ENCODE data around the gene LRATD1.
A peak's percentile ranks its signal among the peaks of the same experiment; 100 is the strongest.
"Not testable (repeated sequence)": the region's sequence is repeated elsewhere in the genome, so short reads cannot be mapped to it uniquely, and the experiment has no call there.

LRATD1 gene, protein sequence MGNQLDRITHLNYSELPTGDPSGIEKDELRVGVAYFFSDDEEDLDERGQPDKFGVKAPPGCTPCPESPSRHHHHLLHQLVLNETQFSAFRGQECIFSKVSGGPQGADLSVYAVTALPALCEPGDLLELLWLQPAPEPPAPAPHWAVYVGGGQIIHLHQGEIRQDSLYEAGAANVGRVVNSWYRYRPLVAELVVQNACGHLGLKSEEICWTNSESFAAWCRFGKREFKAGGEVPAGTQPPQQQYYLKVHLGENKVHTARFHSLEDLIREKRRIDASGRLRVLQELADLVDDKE

DNA sequence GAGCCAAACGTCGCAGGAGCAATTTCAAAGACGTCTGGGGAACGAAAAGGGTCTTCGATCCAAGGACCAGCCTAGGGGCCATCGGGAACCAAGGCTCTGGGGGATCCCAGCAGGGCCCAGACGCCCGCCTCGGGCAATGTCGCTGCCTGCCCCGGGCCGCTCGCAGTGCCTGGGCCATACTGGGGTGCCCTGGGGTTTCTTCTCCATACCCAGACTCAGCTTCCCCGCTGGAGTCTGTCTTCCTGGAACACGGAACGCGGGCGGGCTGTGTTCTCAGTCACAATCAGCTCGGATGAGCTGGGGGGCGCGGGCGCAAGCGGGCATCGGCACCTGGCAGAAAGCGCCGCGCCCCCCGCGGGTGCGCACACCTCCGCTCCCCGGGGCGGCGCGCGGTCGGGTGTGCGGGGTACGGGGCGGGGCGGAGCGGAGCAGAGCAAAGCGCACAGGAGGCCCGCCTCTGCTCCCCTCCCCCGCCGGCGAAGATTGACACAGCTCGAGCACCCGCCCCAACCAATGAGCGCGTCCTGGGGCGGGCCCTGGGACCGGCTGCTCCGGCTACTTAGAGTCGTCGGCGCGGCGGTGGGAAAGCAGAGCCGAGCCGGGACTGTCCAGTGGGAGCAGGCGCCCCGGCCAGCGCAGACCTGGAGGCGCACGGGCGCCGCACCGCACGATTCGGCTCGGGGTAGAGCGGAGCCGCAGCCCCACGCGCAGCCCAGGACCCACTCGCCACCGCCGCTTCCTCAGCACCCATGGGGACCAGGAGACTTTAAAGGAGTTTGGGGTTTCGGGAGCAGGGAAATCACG is at the start of gene LRATD1:
LRATD1 (plus strand) TSS at position 585 of the 804 bp plus-strand sequence. CDS start 1,263 bp downstream, outside the sequence.
- peak; percentile 61 for DNase-seq (ENCODE audit: low read depth)

DNA sequence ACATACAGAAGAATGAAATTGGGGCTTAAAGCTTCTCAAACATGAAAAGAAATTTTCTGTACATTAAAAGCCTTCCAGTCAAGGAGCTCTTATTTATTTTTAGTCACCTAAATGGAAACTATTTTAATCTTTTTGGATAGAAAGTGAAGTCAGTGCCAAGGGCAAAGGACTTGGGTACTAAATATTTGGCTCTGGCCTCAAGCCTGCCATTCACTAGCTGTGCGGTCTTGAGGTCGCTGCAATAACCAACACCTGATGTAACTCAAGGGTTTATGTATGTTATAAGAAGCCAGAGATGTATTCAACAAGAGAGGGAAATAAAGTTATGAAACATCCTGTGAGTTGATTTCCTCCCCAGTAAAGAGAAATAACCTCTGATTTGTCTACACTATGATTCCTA is 49.5 kb upstream of the LRATD1 start:
- no peak for DNase-seq (ENCODE audit: low read depth)

DNA sequence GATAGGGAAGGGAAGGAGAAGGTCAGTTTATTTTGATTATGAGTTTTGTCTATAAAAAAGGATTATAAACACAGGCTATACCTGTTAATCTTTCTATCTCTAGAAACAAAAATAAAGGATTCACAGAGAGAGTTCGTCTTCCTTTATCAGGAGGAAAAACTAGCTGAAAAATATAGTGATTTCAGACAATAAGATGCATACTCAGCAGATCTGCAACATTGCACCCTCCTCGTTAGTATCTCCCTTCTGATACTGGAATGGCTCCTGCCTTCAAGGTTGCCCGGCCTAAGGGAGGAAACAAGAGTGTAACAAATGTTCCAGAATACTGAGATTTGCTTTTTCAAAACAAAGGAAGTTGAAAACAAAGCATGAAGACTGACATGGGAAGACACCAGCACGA is 48.7 kb upstream of the LRATD1 start:
- DNase-seq (ENCODE audit: low read depth), result no peak

DNA sequence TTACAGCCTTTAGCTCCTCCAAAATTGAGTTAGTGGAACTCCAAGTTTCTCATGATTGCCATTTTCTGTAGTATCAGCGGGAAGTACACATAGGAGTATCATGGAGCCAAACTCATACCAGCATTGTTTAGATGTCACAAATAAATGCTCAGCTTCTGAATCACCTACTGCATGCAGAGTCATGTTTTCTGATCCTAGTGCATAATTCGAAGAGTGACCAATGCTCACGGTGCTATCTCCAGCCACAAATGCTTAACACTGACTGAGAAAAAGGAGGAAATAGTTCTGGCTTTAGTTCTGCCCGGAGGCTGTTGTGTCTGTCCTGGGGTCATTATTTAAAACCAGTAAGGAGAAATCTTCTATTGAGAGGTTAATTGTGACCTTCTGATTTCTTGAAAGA is 45.4 kb upstream of the LRATD1 start:
- no peak for DNase-seq (ENCODE audit: low read depth)

DNA sequence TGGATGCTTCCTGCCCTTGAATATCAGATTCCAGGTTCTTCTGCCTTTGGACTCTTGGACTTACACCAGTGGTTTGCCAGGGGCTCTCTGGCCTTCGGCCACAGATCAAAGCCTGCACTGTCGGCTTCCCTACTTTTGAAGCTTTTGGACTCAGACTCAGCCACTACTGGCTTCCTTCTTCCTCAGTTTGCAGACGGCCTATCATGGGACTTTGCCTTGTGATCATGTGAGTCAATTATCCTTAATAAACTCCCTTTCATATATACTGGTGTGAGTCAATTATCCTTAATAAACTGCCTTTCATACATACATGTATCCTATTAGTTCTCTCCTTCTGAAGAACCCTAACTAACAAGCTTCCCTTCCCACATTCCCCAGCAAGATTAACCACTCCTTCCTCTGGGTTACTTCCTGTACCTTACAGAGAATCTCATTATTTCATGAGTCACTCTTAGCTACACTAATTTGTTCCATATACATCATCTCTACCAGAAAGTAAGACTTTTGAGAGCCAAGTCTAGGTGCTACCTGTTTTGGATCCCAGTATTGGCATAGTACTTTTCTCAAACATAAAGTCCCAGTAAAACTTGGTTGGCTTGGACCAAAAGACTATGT is 31.3 kb upstream of the LRATD1 start:
- DNase-seq (ENCODE audit: low read depth), result no peak

DNA sequence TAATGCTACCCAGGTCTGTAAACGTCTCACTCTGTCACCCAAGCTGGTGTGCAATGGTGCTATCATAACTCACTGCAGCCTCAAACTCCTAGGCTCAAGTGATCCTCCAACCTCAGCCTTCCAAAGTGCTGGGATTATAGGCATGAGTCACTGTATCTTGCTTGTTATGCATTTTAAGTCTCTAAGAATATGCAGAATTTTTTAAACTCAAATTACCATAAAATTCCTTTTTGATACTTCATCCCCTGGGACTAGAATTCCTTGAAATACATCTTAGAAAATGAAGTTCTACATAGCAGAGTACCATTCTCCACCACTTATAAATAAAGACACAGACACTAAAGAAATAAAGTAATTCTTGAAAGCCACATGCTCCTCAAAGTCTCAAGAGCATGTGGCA is 30.2 kb upstream of the LRATD1 start:
- no peak for DNase-seq (ENCODE audit: low read depth)

DNA sequence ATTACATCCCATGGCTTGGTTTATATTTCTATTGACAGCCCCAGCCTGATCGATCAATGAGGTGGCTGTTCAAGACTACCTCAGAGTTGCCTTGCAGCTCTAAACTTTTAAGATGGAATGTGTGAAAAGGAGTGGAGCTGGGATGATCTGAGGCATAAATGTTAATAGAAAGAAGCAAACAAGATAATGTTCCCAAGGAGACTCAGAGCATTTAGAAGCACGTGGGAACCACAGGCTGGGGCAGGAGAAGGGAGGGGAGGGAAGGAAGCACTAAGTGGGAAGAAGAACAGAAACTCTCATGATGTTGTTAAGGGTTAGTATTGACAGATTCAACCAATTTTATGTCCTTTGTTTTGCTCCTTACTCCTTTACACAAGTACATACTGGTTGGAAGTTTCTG is 28.8 kb upstream of the LRATD1 start:
- no peak for DNase-seq (ENCODE audit: low read depth)

DNA sequence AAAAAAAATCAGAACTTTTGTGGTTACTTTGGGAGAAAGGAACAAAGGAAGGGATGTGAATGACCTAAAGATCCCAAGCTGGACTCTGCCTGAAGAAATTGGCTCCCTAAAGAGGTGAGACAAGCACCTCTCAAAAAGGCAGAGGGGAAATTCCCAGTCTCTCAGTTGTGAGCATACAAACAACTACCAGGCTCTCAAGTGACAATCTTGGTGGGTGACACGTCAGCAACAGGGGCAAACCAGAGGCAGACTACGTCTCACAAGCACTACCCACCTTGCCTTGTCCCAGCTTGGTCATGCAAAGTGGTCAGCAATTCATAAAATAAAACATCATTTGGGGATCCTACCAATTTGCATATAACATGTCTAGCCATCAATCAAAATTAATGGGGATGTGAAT is 24.3 kb upstream of the LRATD1 start:
- no peak for DNase-seq (ENCODE audit: low read depth)

DNA sequence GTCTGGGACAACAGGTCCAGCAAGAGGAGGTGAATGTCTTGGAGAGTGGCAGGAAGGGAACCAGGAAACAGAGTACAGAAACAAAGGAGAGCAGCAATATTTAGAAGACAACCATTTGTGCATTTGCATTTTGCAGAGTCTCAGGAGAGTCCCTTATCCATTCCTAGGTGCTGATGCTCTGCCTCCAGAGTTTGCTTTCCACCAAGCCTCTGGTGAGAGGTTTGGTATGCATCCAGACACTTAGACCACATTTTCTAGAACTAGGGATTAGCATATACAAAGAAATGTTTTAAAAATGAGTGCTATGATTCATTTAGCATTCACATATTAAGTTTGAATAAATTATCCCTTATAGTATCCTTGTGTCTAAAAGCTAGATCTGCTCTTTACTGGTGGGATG is 18.5 kb upstream of the LRATD1 start:
- DNase-seq (ENCODE audit: low read depth), result peak; percentile 14

DNA sequence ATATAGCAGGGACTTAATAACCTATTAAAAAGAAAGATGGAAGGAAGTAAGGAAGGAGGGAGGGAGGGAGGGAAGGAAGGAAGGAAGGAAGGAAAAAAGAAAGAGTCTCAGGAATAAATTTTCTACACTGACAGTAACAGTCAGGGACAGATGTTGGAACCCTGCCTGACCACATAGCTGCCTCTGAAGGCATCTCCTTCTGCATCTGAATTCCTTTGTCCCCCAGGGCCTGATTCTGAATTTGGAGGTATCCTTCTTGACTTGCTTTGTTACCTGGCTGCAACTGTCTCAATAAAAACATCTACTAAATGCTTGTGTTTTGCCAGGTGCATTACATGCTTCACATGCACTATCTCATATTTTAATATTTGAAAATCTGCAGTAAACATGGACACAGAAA is 17.4 kb upstream of the LRATD1 start:
- no peak for DNase-seq (ENCODE audit: low read depth)

DNA sequence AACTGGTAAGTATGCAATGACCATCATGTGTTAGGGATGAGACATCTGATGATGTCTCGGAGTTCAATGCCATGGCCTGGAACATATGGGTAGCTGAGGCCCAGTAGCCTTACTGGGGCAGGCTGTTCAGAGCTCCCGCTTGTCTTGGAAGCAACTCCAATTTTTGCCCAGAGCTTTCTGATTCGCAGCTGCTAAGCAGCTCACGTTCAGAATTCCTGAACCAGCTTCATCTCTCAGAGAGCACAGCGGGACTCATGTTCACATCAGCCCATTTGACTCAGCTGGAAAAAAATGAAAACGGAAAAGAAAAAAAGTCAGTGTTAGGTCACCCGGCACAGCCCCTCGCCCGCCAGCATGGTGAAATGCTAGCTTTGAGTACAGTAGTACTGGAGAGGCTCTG is 16.8 kb upstream of the LRATD1 start:
- DNase-seq (ENCODE audit: low read depth), result no peak

DNA sequence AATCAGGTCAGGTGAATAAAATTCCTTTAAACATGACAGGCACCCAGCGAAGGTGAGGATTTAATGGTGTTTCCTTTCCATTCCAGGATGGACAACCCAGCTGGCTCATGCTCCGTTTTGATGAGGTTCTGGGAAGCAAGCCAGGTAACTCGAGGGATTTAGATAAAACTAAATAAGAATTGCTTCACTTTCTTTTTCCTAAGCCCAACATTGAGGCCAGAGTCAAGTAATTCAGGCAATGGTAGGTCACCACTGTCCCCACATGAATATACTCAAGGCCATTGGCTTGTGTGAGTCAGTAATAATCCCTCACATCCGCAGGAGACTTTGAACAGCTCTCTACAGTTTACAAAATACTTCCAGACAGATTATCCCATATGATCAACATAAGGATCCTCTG is 16.2 kb upstream of the LRATD1 start:
- no peak for DNase-seq (ENCODE audit: low read depth)

DNA sequence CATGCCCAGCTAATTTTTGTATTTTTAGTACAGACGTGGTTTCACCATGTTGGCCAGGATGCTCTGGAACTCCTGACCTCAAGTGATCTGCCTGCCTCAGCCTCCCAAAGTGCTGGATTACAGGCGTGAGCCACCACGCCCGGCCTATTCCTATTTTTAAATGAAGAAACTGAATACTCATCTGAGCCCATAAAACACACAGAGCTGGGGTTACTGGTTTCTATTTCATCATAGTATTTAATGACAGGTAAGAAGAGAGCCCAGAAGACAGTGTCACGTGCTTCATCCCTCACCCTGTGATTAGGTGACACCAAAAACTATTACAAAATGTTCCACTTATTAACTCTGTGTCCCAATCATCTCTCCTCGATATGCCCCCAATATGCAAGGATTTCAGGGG is 15.6 kb upstream of the LRATD1 start:
- DNase-seq (ENCODE audit: low read depth), result no peak

DNA sequence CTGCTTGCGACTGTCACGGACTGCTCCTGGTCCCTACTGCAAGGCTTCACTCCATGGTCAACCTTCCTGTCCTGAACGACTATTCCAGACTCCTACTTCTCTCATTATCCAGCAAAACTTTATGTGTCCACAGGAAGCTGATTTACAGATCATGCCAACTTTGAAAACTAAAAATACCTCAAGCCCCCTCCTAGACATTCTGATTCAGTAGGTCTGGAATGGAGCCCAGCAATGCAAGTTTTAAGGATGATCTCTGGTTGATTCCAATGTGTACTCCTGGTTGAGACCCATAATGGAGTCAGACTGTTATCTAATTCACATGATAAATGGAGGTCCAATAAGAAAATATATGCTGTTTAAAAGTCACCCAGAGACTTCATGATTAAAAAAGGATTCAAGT is 13.1 kb upstream of the LRATD1 start:
- no peak for DNase-seq (ENCODE audit: low read depth)

DNA sequence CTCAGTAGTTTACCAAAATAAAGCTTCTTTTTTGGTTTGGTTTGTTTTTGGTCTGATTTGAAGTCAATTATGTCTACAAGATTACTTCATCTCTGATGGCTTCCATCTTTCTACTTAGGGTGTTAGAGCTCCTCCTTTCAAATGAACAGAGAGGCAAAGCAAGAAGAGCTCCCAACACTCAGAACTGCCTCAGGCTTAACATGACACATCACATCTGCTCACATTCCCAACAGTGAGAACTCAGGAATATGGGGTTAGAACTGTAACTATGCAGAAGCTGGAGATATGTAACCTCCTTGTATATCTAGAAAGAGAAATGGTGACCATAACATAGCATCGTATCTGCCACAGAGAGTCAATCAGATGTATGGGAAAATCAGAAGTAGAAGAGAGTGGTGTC is 11.4 kb upstream of the LRATD1 start:
- no peak for DNase-seq (ENCODE audit: low read depth)

DNA sequence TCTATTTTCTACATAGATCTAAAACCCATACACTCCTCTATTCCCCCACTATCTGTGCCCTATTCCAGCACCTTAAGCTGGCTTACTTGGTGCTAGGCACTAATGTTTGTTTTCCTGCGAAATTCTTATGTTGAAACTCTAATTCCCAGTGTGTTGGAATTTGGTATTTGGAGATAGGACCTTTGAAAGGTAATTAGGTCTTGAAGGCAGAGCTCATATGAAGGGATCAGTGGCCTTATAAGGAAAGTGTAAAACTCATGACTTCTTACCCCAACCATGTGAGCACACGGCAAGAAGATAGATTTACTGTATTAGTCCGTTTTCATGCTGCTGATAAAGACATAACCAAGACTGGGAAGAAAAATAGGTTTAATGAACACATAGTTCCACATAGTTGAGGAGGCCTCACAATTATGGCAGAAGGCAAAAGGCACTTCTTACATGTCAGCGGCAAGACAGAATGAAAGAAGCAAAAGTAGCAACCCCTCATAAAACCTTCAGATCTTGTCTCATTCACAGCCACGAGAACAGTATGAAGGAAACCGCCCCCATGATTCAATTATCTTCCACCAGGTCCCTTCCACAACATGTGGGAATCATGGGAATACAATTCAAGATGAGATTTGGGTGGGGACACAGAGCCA is 10.5 kb upstream of the LRATD1 start:
- no peak for DNase-seq (ENCODE audit: low read depth)

DNA sequence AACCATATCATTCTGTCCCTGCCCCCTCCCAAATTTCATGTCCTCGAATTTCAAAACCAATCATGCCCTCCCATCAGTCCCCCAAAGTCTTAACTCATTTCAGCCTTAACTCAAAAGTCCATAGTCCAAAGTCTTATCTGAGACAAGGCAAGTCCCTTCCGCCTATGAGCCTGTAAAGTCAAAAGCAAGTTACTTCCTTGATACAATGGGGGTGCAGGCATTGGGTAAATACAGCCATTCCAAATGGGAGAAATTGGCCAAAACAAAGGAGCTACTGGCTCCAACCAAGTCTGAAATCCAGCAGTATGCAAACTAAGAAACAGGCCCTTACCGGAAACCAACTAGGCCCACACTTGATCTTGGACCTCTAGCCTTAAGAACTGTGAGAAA is 10.0 kb upstream of the LRATD1 start:
- DNase-seq (ENCODE audit: low read depth), result not testable (repeated sequence)

DNA sequence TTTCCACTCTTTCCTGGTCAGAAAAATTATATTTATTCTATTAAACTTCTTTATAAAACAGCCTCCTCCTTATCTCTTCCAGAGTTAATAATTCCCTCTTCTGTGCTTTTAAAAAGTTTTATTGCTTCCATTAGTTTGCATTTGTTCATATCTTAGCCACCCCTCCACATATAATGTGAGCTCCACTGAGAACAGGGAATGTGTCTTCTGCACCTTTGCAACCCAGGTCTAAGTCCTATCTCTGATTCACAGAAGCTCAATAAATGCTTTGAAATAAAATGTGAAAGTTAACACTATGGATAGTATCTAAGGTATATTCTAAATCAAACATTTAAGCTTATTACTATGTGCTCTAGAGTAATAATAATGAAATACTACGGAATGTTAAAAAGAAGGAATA is 9.3 kb upstream of the LRATD1 start:
- no peak for DNase-seq (ENCODE audit: low read depth)

DNA sequence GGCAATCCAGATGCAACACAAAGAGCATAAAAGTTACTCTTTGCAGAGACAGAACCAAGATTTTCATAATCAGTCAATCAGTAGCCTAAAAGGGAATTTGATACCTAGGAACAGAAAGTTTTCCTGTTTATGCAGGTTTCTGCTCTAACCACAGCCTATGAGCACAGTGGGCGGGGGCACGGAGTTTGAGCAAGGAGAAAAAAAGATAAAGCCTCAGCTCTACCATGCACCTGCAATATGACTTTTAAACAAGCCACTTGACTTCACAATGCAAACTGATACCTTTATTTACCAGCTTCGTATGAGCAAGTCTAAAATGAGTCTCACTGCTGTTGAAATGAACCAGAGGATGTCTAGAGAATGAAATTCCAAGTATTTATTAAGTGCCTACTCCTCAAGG is 5.6 kb upstream of the LRATD1 start:
- no peak for DNase-seq (ENCODE audit: low read depth)

DNA sequence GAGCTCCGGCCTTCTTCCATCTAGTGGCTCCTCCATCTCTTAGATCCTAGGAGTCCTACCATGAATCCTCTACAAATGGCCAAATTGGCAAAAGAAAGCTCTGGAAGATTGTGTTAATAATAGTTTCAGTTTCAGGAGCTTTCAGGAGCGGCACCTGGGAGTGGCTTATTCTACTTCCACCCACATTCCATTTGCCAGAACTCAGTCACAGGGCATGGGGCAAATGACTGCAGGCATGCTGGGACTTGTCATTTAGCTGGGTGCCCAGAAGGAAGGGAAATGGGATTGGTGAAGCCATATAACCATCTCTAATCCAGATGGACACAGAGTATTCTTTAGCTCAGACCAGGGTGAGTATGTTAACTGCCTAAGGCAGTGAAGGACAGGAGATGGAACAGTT is 3.6 kb upstream of the LRATD1 start:
- DNase-seq (ENCODE audit: low read depth), result no peak

DNA sequence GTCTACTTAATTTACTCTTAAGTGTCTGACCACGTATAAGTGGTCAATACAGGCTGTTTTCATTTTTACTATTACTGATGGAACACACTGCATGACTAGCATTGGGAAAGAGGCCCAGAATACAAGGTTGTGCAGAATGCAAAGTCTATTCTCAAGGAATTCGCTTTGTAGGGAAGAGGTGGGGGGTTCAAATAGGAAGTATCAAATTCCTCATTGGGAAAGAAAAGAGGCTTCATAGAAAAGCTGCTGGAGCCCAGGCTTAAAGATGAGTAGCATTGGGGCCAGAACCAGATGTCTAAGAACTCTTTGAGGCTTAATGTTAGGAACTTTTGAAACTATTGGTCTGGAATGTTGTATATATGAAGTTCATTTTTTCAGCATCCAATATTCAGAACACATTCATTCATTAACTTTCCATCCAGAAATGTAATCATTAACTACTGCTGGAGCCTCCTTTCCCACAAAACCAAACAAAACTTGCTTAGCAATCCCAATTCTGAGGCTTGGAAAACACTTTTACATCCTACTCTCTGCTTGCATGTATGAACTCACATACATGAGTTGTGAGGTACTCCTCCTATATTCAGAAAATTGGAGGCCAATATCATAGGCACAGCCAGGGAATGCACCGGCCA is 994 bp upstream of the LRATD1 start:
- no peak for DNase-seq (ENCODE audit: low read depth)

DNA sequence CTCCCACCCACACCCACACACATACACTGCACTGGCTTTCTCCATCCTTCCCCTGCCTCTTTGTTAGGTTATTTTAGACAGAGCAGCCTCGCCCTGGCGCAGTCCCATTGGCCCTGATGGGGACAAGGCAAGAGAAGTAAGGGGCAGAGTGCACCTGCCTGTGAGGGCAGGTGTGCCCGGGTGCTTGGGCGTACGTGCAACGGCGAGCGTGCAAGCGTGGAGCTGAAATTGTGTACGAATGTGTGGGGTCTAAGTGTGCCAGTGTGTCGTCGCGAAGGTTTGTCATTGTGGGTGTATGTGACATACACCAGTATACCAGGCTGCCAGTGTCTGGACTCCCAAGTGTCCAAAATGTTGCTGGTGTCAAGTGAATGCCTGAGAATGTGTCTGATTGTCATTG is 544 bp downstream of the LRATD1 start:
- DNase-seq (ENCODE audit: low read depth), result no peak

Data from stromal cell of bone marrow (primary cell).